Liver (tissue), 9 donors: Measurements from ENCODE around the gene PEMT. TPM values are rescaled to one million over a fixed set of nuclear protein-coding genes. Genes with fewer than 3 reads are reported as not detected.

Experiments used
- DNase-seq: peaks from one replicate; pipeline ENCODE4 v3.0.0-alpha.2; 2017; ENCODE audit warnings: low spot score
- H3K27ac ChIP-seq, 2 donors: one replicate each; pipeline ENCODE4 v1.7.0; 2013; ENCODE audit warnings: inconsistent platforms in 2 of 2, low read length in 2 of 2, control low read depth in 1 of 2, low read depth in 1 of 2, mild to moderate bottlenecking in 1 of 2
- H3K27me3 ChIP-seq, 4 donors: one replicate each; pipeline versions ENCODE4 v1.6.1 to v1.7.0; 2013; ENCODE audit warnings: low read length in 3 of 4, inconsistent platforms in 1 of 4, mild to moderate bottlenecking in 1 of 4, moderate library complexity in 1 of 4; ENCODE audit not compliant: control insufficient read depth in 4 of 4, insufficient read depth in 4 of 4
- H3K36me3 ChIP-seq, 4 donors: one replicate each; pipeline versions ENCODE4 v1.6.1 to v1.7.0; 2013; ENCODE audit warnings: low read length in 3 of 4, mild to moderate bottlenecking in 3 of 4, low read depth in 1 of 4, moderate library complexity in 1 of 4; ENCODE audit not compliant: control insufficient read depth in 4 of 4, insufficient read depth in 3 of 4
- H3K4me1 ChIP-seq, 4 donors: one replicate each; pipeline versions ENCODE4 v1.6.1 to v1.7.0; 2013; ENCODE audit warnings: low read length in 3 of 4, mild to moderate bottlenecking in 3 of 4, moderate library complexity in 1 of 4; ENCODE audit not compliant: control insufficient read depth in 4 of 4, insufficient read depth in 4 of 4
- H3K4me3 ChIP-seq, 3 donors: one replicate each; pipeline versions ENCODE4 v1.6.1 to v1.7.0; 2013; ENCODE audit warnings: low read length in 3 of 3, control low read depth in 1 of 3, low read depth in 1 of 3, mild to moderate bottlenecking in 1 of 3
- H3K9ac ChIP-seq, 2 donors: one replicate each; pipeline ENCODE4 v1.7.0; 2013; ENCODE audit warnings: low read length in 2 of 2, mild to moderate bottlenecking in 2 of 2, moderate library complexity in 2 of 2, control low read depth in 1 of 2, low read depth in 1 of 2
- H3K9me3 ChIP-seq, 4 donors: one replicate each; pipeline versions ENCODE4 v1.6.1 to v1.7.0; 2013; ENCODE audit warnings: low read length in 3 of 4; ENCODE audit not compliant: control insufficient read depth in 4 of 4
- EGR1 ChIP-seq, 2 donors: IDR thresholded peaks; 2 replicates each; pipeline ENCODE4 v1.6.1; 2016 to 2018; ENCODE audit warnings: antibody characterized with exemption in 2 of 2, low read depth in 2 of 2
- FOXA1 ChIP-seq: IDR thresholded peaks from 2 replicates; pipeline ENCODE4 v1.6.1; 2016; ENCODE audit warnings: antibody characterized with exemption
- FOXA2 ChIP-seq: IDR thresholded peaks from 2 replicates; pipeline ENCODE4 v1.6.1; 2016; ENCODE audit warnings: antibody characterized with exemption
- GABPA ChIP-seq, 2 donors: IDR thresholded peaks in 1 of 2; conservative IDR thresholded peaks in 1 of 2; 2 replicates each; pipeline ENCODE4 v1.6.1; 2016; ENCODE audit warnings: antibody characterized with exemption in 2 of 2, mild to moderate bottlenecking in 1 of 2, moderate library complexity in 1 of 2
- HNF4A ChIP-seq, 2 donors: conservative IDR thresholded peaks; 2 replicates each; pipeline ENCODE4 v1.6.1; 2016; ENCODE audit warnings: antibody characterized with exemption in 2 of 2, mild to moderate bottlenecking in 2 of 2
- HNF4G ChIP-seq: IDR thresholded peaks from 2 replicates; pipeline ENCODE4 v1.6.1; 2016; ENCODE audit warnings: antibody characterized with exemption
- JUND ChIP-seq, 2 donors: IDR thresholded peaks; 2 replicates each; pipeline ENCODE4 v1.6.1; 2016; ENCODE audit warnings: antibody characterized with exemption in 2 of 2
- NR2F2 ChIP-seq: IDR thresholded peaks from 2 replicates; pipeline ENCODE4 v1.6.1; 2016; ENCODE audit warnings: antibody characterized with exemption
- RAD21 ChIP-seq, 2 donors: IDR thresholded peaks; 2 replicates each; pipeline ENCODE4 v1.6.1; 2016; ENCODE audit warnings: antibody characterized with exemption in 2 of 2, mild to moderate bottlenecking in 2 of 2
- RXRA ChIP-seq, 2 donors: IDR thresholded peaks; 2 replicates each; pipeline ENCODE4 v1.6.1; 2017 to 2018; ENCODE audit warnings: antibody characterized with exemption in 2 of 2, mild to moderate bottlenecking in 1 of 2
- TAF1 ChIP-seq: conservative IDR thresholded peaks from 2 replicates; pipeline ENCODE4 v1.6.1; 2016; ENCODE audit warnings: antibody characterized with exemption, mild to moderate bottlenecking
- YY1 ChIP-seq: IDR thresholded peaks from 2 replicates; pipeline ENCODE4 v1.6.1; 2016; ENCODE audit warnings: antibody characterized with exemption, mild to moderate bottlenecking
- WGBS: extraction: QIAGEN DNeasy Blood & Tissue Kit; methylation state at CpG from one replicate; pipeline ENCODE4 v1.1.7; 2013; 5-methylcytosine and 5-hydroxymethylcytosine counted together
- polyA plus RNA-seq, 2 donors: library from polyadenylated mRNA; stranded (reverse) in 1 of 2; unstranded in 1 of 2; fragments of 200-250 nt in 1 of 2; fragments of >200 nt in 1 of 2; fragmentation: Nextera tagmentation in 1 of 2; extraction: Ambion mirVana in 1 of 2; gene quantifications; one replicate each; pipeline versions ENCODE4 v1.2.1 to v1.2.3, GENCODE V29; 2013 to 2015
- total RNA-seq, 2 donors: library from RNA; depleted of rRNA; stranded (reverse); fragments of >200 nt; gene quantifications; one replicate each; pipeline ENCODE4 v1.2.3, GENCODE V29; 2014
- TF ChIP-seq, protein P1 (sequence below): IDR thresholded peaks from 2 replicates; pipeline ENCODE4 v1.6.1; 2016; ENCODE audit warnings: antibody characterized with exemption
- TF ChIP-seq, protein P2 (sequence below): IDR thresholded peaks from 2 replicates; pipeline ENCODE4 v1.6.1; 2016; ENCODE audit warnings: antibody characterized with exemption
- TF ChIP-seq, protein P3 (sequence below): IDR thresholded peaks from 2 replicates; pipeline ENCODE4 v1.6.1; 2016; ENCODE audit warnings: antibody characterized with exemption, mild to moderate bottlenecking
- TF ChIP-seq, protein P4 (sequence below): fragments of 150-350 bp; IDR thresholded peaks from 2 replicates; pipeline ENCODE4 v1.5.1; 2017; ENCODE audit warnings: improper control_type of control experiment, low read depth, low read length; ENCODE audit not compliant: missing input control
- donor health status: healthy.
- donor health status: healthy.
- donor health status: healthy.
- donor health status: healthy.
- donor health status: healthy.

PEMT gene
- total and polyA plus RNA-seq, 4 donors: 64.6 to 211 (median 184) TPM

DNA sequence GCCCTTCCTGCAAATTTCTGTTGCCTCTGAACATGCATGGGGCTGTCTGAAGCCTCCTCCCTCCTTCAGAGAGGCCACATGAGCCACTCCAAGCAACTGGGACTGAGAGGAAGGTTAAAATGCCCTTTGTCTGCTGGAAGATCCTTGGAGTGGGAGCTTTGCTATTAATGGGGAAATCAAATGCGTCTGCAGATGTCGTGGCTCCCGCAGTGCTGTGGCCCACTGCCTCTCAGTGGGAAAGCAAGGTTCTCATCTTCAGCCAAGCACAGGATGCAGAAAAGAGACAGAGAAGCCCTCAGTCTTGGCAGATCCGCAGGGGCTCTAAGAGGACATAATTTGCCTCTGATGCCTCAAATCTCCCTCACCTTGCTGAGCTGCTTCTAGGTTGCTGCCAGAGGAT lies 34.8 kb downstream of the PEMT start:
- no peak for DNase-seq
- Histone ChIP-seq H3K4me3 (no peak overlapping the region), H3K36me3 (no peaks in the 10 kb centered on the region), H3K4me1 (peaks cover 8 to 36% (median 23%) of the 10 kb centered on the region in 4 donors), H3K27me3 (no peaks in the 10 kb centered on the region), H3K9me3 (no peaks in the 10 kb centered on the region), H3K9ac (no peak overlapping the region), H3K27ac (no peak overlapping the region)
- WGBS: 97% methylated on average over 4 of the region's 4 CpGs
- TF ChIP-seq TAF1: no peak
- no peak for TF ChIP-seq HNF4G
- TF ChIP-seq HNF4A (conservative IDR thresholded peaks at IDR 0.05): no peak
- no peak for TF ChIP-seq RXRA (IDR thresholded peaks at IDR 0.05)
- TF ChIP-seq EGR1 (IDR thresholded peaks at IDR 0.05; ENCODE audit: low read depth in 2 of 2): no peak
- no peak for TF ChIP-seq FOXA2
- TF ChIP-seq, protein P1, sequence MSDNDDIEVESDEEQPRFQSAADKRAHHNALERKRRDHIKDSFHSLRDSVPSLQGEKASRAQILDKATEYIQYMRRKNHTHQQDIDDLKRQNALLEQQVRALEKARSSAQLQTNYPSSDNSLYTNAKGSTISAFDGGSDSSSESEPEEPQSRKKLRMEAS: no peak
- TF ChIP-seq, protein P2, sequence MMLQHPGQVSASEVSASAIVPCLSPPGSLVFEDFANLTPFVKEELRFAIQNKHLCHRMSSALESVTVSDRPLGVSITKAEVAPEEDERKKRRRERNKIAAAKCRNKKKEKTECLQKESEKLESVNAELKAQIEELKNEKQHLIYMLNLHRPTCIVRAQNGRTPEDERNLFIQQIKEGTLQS: no peak
- no peak for TF ChIP-seq NR2F2
- TF ChIP-seq, protein P3, sequence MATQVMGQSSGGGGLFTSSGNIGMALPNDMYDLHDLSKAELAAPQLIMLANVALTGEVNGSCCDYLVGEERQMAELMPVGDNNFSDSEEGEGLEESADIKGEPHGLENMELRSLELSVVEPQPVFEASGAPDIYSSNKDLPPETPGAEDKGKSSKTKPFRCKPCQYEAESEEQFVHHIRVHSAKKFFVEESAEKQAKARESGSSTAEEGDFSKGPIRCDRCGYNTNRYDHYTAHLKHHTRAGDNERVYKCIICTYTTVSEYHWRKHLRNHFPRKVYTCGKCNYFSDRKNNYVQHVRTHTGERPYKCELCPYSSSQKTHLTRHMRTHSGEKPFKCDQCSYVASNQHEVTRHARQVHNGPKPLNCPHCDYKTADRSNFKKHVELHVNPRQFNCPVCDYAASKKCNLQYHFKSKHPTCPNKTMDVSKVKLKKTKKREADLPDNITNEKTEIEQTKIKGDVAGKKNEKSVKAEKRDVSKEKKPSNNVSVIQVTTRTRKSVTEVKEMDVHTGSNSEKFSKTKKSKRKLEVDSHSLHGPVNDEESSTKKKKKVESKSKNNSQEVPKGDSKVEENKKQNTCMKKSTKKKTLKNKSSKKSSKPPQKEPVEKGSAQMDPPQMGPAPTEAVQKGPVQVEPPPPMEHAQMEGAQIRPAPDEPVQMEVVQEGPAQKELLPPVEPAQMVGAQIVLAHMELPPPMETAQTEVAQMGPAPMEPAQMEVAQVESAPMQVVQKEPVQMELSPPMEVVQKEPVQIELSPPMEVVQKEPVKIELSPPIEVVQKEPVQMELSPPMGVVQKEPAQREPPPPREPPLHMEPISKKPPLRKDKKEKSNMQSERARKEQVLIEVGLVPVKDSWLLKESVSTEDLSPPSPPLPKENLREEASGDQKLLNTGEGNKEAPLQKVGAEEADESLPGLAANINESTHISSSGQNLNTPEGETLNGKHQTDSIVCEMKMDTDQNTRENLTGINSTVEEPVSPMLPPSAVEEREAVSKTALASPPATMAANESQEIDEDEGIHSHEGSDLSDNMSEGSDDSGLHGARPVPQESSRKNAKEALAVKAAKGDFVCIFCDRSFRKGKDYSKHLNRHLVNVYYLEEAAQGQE: no peak

DNA sequence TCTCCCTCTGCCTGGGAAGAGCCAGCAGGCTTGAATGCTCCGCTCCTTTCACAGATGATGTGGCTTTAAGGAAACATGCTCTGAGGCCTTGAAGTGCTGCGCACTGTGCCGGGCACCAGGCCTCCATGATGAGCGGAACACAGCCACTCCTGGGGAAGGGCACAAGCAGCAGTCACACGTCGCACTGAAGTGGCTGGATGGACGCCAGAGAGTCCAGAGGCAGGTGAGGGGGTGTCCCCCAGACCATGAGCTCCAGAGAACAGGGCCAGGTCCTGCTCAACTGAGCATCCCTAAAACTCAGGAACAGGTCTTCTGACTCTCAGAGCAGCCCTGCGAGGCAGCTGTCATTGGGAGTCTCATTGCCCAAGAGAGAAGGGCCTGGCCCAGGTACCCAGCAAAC lies 35.6 kb downstream of the PEMT start:
- no peaks in the 10 kb centered on the region for H3K27me3 ChIP-seq
- no peak overlapping the region for H3K4me3 ChIP-seq
- no peaks in the 10 kb centered on the region for H3K9me3 ChIP-seq
- no peak overlapping the region for H3K9ac ChIP-seq
- DNase-seq: no peak
- no peak for TF ChIP-seq NR2F2
- WGBS: 94% methylated on average over 8 of the region's 8 CpGs
- no peaks in the 10 kb centered on the region for H3K36me3 ChIP-seq
- H3K27ac ChIP-seq: no peak overlapping the region
- peaks cover 8 to 39% (median 25%) of the 10 kb centered on the region in 4 donors for H3K4me1 ChIP-seq

DNA sequence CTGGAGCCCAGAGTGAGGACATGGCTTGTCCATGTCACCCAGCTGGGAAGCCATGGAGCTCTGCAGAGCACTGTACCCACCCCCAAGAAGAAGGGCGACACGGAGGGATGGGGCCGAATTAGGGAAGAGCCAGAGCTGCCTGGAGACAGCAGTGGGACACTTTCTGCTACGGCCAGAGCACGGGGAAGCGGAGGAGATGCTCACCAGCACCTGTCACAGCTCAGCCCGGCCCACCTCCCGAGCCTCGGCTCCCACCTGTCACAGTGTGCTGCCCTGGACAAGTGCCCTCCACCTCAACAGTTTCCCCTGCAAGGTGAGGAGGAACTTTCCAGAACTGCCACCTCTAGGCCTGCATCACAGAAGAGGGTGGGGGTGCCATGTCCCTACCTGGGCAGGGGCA lies 36.4 kb downstream of the PEMT start:
- H3K4me1 ChIP-seq: peaks cover 3 to 36% (median 20%) of the 10 kb centered on the region in 4 donors
- TF ChIP-seq, protein P2: no peak
- no peak for TF ChIP-seq YY1
- TF ChIP-seq, protein P4, sequence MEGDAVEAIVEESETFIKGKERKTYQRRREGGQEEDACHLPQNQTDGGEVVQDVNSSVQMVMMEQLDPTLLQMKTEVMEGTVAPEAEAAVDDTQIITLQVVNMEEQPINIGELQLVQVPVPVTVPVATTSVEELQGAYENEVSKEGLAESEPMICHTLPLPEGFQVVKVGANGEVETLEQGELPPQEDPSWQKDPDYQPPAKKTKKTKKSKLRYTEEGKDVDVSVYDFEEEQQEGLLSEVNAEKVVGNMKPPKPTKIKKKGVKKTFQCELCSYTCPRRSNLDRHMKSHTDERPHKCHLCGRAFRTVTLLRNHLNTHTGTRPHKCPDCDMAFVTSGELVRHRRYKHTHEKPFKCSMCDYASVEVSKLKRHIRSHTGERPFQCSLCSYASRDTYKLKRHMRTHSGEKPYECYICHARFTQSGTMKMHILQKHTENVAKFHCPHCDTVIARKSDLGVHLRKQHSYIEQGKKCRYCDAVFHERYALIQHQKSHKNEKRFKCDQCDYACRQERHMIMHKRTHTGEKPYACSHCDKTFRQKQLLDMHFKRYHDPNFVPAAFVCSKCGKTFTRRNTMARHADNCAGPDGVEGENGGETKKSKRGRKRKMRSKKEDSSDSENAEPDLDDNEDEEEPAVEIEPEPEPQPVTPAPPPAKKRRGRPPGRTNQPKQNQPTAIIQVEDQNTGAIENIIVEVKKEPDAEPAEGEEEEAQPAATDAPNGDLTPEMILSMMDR: no peak
- TF ChIP-seq FOXA1: no peak
- no peak for TF ChIP-seq RXRA (IDR thresholded peaks at IDR 0.05)
- no peak for TF ChIP-seq RAD21 (IDR thresholded peaks at IDR 0.05)
- no peak for TF ChIP-seq JUND (IDR thresholded peaks at IDR 0.05)
- no peak for TF ChIP-seq GABPA (IDR thresholded peaks at IDR 0.05 in 1 of 2, conservative IDR thresholded peaks at IDR 0.05 in 1 of 2)
- no peak for TF ChIP-seq HNF4A (conservative IDR thresholded peaks at IDR 0.05)
- no peak for TF ChIP-seq FOXA2
- H3K27ac ChIP-seq: no peak overlapping the region
- H3K4me3 ChIP-seq: no peak overlapping the region
- no peaks in the 10 kb centered on the region for H3K27me3 ChIP-seq
- H3K36me3 ChIP-seq: no peaks in the 10 kb centered on the region
- DNase-seq: no peak
- WGBS: 97% methylated on average over 9 of the region's 9 CpGs
- no peak overlapping the region for H3K9ac ChIP-seq
- no peaks in the 10 kb centered on the region for H3K9me3 ChIP-seq
